ENCODE results near the gene INSL3. TPM values are rescaled to one million over a fixed set of nuclear protein-coding genes. Genes with fewer than 3 reads are reported as not detected.

INSL3 gene
- total and polyA plus RNA-seq, 8 donors: 0.21 to 0.76 TPM; not detected in 6

- Histone ChIP-seq H3K9me3 (no peaks in the 10 kb centered on the region), H3K27ac (no peak overlapping the region), H3K4me1 (peaks cover 0 to 2% of the 10 kb centered on the region in 2 donors), H3K36me3 (peaks cover 0 to 100% of the 10 kb centered on the region in 2 donors), H3K4me3 (no peak overlapping the region), H3K27me3 (peaks cover 0 to 38% of the 10 kb centered on the region in 2 donors)
- no peak for ATAC-seq
- DNase-seq: no peak
- no peak for TF ChIP-seq CTCF (IDR thresholded peaks at IDR 0.05)
- intact Hi-C loops (cut with DNase I): no loop called here
These were observed 15.2 kb upstream of the INSL3 start for GRCh38 chr19:17836530-17836929.

- Histone ChIP-seq H3K27ac (no peak overlapping the region), H3K4me1 (no peaks in the 10 kb centered on the region), H3K27me3 (peaks cover 0 to 34% of the 10 kb centered on the region in 2 donors), H3K36me3 (peaks cover 0 to 98% of the 10 kb centered on the region in 2 donors), H3K9me3 (no peaks in the 10 kb centered on the region), H3K4me3 (no peak overlapping the region)
- no peak for TF ChIP-seq CTCF (IDR thresholded peaks at IDR 0.05)
- intact Hi-C loops (cut with DNase I): no loop called here
- no peak for ATAC-seq
- no peak for DNase-seq
These were observed 14.1 kb upstream of the INSL3 start for GRCh38 chr19:17835182-17836006.

DNA sequence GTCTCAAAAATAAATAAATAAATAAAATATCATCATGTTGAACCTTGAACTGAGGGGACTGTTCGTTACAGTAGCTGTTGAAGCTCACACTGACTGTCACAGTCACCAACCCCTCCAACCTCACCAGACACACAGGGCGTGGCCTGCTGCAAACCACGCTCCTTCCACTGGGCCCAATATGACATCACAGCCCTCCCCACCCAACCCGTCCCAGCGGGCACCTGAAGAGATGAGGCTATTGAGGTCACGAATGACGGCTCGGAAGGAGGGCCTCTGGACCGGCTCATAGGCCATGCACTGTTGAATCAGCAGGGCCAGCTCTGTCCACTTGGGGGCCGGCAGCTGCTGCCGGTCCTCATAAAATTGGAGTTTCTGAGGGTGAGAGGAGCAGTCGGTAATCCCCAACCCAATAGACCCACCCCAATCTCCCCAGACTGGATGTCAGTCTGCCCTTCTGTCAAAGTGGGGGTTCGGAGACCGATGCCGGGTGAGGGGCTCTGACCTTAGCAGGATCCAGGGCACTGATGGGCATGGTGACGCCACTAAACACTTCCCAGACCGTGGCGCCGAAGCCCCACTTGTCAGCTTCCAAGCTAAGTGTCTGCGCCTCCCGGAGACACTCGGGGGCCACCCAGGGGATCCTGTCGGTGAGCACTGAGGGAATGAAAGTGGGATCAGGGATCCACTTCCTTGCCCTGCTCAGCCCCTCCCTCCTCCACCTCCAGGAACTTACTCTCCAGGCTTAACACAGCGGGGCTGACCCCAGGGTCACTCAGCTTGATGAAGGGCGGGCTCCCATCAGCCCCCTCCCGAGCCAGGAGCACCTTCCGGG lies 13.2 kb upstream of the INSL3 start:
- Histone ChIP-seq H3K4me1 (no peaks in the 10 kb centered on the region), H3K27ac (no peak overlapping the region), H3K9me3 (no peaks in the 10 kb centered on the region), H3K27me3 (peaks cover 0 to 36% of the 10 kb centered on the region in 2 donors), H3K4me3 (no peak overlapping the region), H3K36me3 (peaks cover 0 to 98% of the 10 kb centered on the region in 2 donors)
- ATAC-seq: no peak
- intact Hi-C loops (cut with DNase I): no loop called here
- no peak for DNase-seq
- TF ChIP-seq CTCF (IDR thresholded peaks at IDR 0.05): no peak

DNA sequence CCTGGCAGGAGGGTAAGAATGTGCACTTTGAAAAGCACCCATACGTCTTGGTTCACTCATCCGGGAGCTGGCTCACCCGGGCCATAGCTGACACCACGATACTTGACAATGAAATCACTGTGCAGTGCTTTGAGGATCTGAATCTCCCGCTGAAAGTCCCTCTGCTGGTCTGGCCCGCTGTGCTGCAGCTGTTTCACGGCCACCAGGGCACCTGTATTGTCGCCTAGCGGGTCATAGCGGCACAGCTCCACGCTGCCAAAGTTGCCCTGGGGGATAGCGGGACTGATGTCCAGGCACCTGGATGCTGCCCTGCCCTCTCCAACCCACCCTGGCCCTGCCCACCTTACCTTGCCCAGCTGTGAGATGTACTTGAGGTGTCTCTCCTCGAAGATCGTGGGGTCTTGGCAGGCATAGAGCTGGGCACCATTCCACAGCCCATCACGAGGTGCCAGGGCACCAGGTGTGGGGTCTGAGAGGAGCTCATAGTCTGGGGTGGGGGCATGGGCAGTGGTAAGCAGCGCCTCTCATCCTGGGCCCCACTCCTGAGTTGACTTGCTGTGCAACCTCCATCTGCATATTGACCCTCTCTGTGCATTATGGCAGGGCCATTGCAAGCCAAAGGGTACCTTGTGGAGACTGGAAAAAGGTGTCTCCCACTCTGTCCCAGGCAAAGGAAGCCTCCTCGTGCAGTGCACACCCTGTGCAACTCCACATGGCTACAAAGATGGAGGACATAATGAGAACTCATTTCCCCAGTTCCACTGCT lies 11.3 kb upstream of the INSL3 start:
- no peak overlapping the region for H3K4me3 ChIP-seq
- ATAC-seq (no peak), DNase-seq (no peak)
- peaks cover 0 to 85% of the 10 kb centered on the region in 2 donors for H3K36me3 ChIP-seq
- no peak overlapping the region for H3K27ac ChIP-seq
- peaks cover 0 to 7% of the 10 kb centered on the region in 2 donors for H3K4me1 ChIP-seq
- H3K27me3 ChIP-seq: peaks cover 0 to 36% of the 10 kb centered on the region in 2 donors
- intact Hi-C loops (cut with DNase I): no loop called here
- H3K9me3 ChIP-seq: no peaks in the 10 kb centered on the region
- no peak for TF ChIP-seq CTCF (IDR thresholded peaks at IDR 0.05)
